AG04450 (cell line): Measurements from ENCODE around the gene HIGD2A. TPM values are rescaled to one million over a fixed set of nuclear protein-coding genes. Genes with fewer than 3 reads are reported as not detected.

ENCODE experiments used
- CTCF ChIA-PET: fragments of 300-600, 350-600 bp; formaldehyde crosslinking; extraction: SDS; loops from one replicate; lab custom pipeline; 2022; ENCODE audit warnings: antibody characterized with exemption, inconsistent platforms; lab: Charles Lee
- POLR2A ChIA-PET: fragments of 350-600 bp; formaldehyde crosslinking; extraction: SDS; loops from one replicate; lab custom pipeline; 2021; ENCODE audit warnings: antibody characterized with exemption, inconsistent platforms; lab: Yijun Ruan, JAX
- DNase-seq: peaks from one replicate; pipeline ENCODE4 v3.0.0-alpha.2; 2011; ENCODE audit warnings: low read depth, low spot score
- H3K27ac ChIP-seq: one replicate; pipeline ENCODE4 v1.5.1; 2012; ENCODE audit warnings: low read depth, low read length, control low read depth
- H3K27me3 ChIP-seq: one replicate; pipeline ENCODE4 v1.6.0; 2012; ENCODE audit warnings: low read length; ENCODE audit not compliant: control insufficient read depth, insufficient read depth
- H3K4me3 ChIP-seq: 2 replicates; pipeline ENCODE4 v1.5.1; 2011; ENCODE audit warnings: mild to moderate bottlenecking, low read depth, low read length, control low read depth
- H3K9me3 ChIP-seq: 2 replicates; pipeline ENCODE4 v1.5.1; 2012; ENCODE audit warnings: low read length; ENCODE audit not compliant: control insufficient read depth, insufficient read depth
- CTCF ChIP-seq: IDR thresholded peaks from 2 replicates; pipeline ENCODE4 v1.5.1; 2011; ENCODE audit warnings: low read depth, low read length, control low read depth, inconsistent platforms
- polyA plus RNA-seq: library from polyadenylated mRNA; depleted of rRNA; stranded (reverse); fragments of >200 nt; gene quantifications from 2 replicates; pipeline ENCODE4 v1.2.3, GENCODE V29; 2011

HIGD2A gene
- polyA plus RNA-seq, 1 experiment = 71.4 TPM

GRCh38 chr5:176413709-176414191 lies 25.2 kb downstream of the HIGD2A start:
- H3K4me3 ChIP-seq = no peak overlapping the region
- no peak for DNase-seq
- H3K27ac ChIP-seq = no peak overlapping the region
- CTCF ChIA-PET = interaction anchor here (0.6 to 1.1 kb wide), 3 partner anchors 23 to 684 kb away, joined by 3 to 5 read pairs (median 3); no protein-coding TSS in a partner anchor
- H3K27me3 ChIP-seq = no peaks in the 10 kb centered on the region
- POLR2A ChIA-PET = no interaction called here
- no peak for TF ChIP-seq CTCF
- no peaks in the 10 kb centered on the region; the same call in 1 of the 2 replicates for H3K9me3 ChIP-seq

- Histone ChIP-seq H3K27ac (no peak overlapping the region), H3K27me3 (no peaks in the 10 kb centered on the region), H3K4me3 (no peak overlapping the region), H3K9me3 (no peaks in the 10 kb centered on the region; the same call in 1 of the 2 replicates)
- ChIA-PET POLR2A (interaction anchor here (0.7 kb wide), 1 partner anchor 92 kb away, joined by 3 read pairs; no protein-coding TSS in a partner anchor), CTCF (interaction anchor here (1.7 to 2.3 kb wide), 2 partner anchors 12 to 33 kb away, joined by 5 to 14 read pairs; partner anchors contain the start of gene FAF2)
- no peak for TF ChIP-seq CTCF
- DNase-seq = no peak
These were observed 26.2 kb downstream of the HIGD2A start for GRCh38 chr5:176414704-176415103.

- POLR2A ChIA-PET = interaction anchor here (1.5 to 2.0 kb wide), 3 partner anchors 32 to 122 kb away, joined by 3 to 15 read pairs (median 9); partner anchors contain the start of genes FAF2 and RNF44
These were observed 26.8 kb downstream of the HIGD2A start for GRCh38 chr5:176415240-176415951.

GRCh38 chr5:176415952-176416924 lies 27.7 kb downstream of the HIGD2A start, which contains the start of gene CLTB:
Gene CLTB (minus strand): TSS chr5:176416539. CDS start chr5:176416363, 176 bp downstream.
- H3K9me3 ChIP-seq = no peaks in the 10 kb centered on the region; the same call in 1 of the 2 replicates
- H3K27ac ChIP-seq = peak within 1 kb of the TSS; percentile 39
- no peaks in the 10 kb centered on the region for H3K27me3 ChIP-seq
- CTCF ChIA-PET = interaction anchor here (0.6 to 2.3 kb wide), 23 partner anchors 8 to 242 kb away, joined by 3 to 14 read pairs (median 4); partner anchors contain the start of genes EIF4E1B, FAF2 and SNCB
- no peak for DNase-seq
- H3K4me3 ChIP-seq = peak within 1 kb of the TSS; percentile 76
- POLR2A ChIA-PET = interaction anchor here (1.5 to 2.0 kb wide), 3 partner anchors 31 to 121 kb away, joined by 3 to 15 read pairs (median 9); partner anchors contain the start of genes FAF2 and RNF44
- peak; percentile 43 for TF ChIP-seq CTCF

More at GRCh38 chr5:176415240-176415951, 26.8 kb downstream of the HIGD2A start:
- no peak overlapping the region for H3K27ac ChIP-seq
- CTCF ChIA-PET = interaction anchor here (0.6 to 2.3 kb wide), 10 partner anchors 11 to 243 kb away, joined by 3 to 14 read pairs (median 4); partner anchors contain the start of gene FAF2
- no peaks in the 10 kb centered on the region; the same call in 1 of the 2 replicates for H3K9me3 ChIP-seq
- DNase-seq = no peak
- peak overlapping the region; percentile 76 for H3K4me3 ChIP-seq
- TF ChIP-seq CTCF = no peak
- no peaks in the 10 kb centered on the region for H3K27me3 ChIP-seq
